NB4 (cell line): ENCODE results near the gene SPAG7.

ENCODE experiments used
- MYC ChIP-seq: IDR thresholded peaks from 2 replicates; pipeline ENCODE4 v1.6.1; 2011; ENCODE audit warnings: low read depth, low read length
- POLR2A ChIP-seq: IDR thresholded peaks from 2 replicates; pipeline ENCODE4 v1.6.1; 2011; ENCODE audit warnings: mild to moderate bottlenecking; ENCODE audit not compliant: insufficient read length; ENCODE audit errors: extremely low read depth
- TF ChIP-seq, protein P1 (sequence below): IDR thresholded peaks from one replicate; pipeline ENCODE4 v1.5.1; 2012; ENCODE audit warnings: low read depth, low read length
- TF ChIP-seq, protein P2 (sequence below): IDR thresholded peaks from 2 replicates; pipeline ENCODE4 v1.6.1; 2011; ENCODE audit warnings: low read depth, low read length

DNA sequence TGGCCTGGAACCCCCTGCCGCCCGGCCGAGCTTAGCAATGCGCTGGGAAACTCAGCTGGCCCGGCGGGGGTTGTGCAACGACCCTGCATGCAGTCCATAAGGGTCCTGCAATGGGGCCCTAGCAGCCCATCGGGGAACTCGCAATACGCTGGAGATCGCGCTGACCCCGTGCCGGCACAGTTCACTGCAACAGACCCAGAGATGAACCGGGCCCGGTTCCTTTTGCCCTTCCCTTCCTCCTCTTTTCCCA is 28.1 kb downstream of the SPAG7 start:
- TF ChIP-seq, protein P1, sequence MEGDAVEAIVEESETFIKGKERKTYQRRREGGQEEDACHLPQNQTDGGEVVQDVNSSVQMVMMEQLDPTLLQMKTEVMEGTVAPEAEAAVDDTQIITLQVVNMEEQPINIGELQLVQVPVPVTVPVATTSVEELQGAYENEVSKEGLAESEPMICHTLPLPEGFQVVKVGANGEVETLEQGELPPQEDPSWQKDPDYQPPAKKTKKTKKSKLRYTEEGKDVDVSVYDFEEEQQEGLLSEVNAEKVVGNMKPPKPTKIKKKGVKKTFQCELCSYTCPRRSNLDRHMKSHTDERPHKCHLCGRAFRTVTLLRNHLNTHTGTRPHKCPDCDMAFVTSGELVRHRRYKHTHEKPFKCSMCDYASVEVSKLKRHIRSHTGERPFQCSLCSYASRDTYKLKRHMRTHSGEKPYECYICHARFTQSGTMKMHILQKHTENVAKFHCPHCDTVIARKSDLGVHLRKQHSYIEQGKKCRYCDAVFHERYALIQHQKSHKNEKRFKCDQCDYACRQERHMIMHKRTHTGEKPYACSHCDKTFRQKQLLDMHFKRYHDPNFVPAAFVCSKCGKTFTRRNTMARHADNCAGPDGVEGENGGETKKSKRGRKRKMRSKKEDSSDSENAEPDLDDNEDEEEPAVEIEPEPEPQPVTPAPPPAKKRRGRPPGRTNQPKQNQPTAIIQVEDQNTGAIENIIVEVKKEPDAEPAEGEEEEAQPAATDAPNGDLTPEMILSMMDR: no peak
- TF ChIP-seq, protein P2, sequence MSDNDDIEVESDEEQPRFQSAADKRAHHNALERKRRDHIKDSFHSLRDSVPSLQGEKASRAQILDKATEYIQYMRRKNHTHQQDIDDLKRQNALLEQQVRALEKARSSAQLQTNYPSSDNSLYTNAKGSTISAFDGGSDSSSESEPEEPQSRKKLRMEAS: no peak
- TF ChIP-seq POLR2A (no peak), MYC (no peak)
